Neural cell (in vitro differentiated cells): ENCODE results near the gene SNAPC1. TPM values are rescaled to one million over a fixed set of nuclear protein-coding genes. Genes with fewer than 3 reads are reported as not detected.

Experiments used
- H2AFZ ChIP-seq: fragments of 200-600, 300-800 bp; sonication (generic), shearing (Covaris generic); 2 replicates; pipeline ENCODE4 v1.6.0; 2014; ENCODE audit warnings: low read depth, mild to moderate bottlenecking, antibody characterized with exemption, low read length, moderate library complexity
- H3F3A ChIP-seq: fragments of 200-600 bp; shearing (Covaris generic); 2 replicates; pipeline ENCODE4 v1.6.1; 2016; ENCODE audit warnings: mild to moderate bottlenecking, moderate library complexity, mixed read lengths, antibody characterized with exemption, low read length; ENCODE audit not compliant: insufficient read depth, poor library complexity, severe bottlenecking
- H3K27ac ChIP-seq: fragments of 200-600, 300-800 bp; sonication (generic), shearing (Covaris generic); 2 replicates; pipeline ENCODE4 v1.5.1; 2014; ENCODE audit warnings: mild to moderate bottlenecking, low read length, moderate library complexity
- H3K27me3 ChIP-seq: fragments of 300-800, 200-600 bp; sonication (generic), shearing (Covaris generic); 2 replicates; pipeline ENCODE4 v1.6.0; 2014; ENCODE audit warnings: mild to moderate bottlenecking, low read depth, low read length, moderate library complexity; ENCODE audit not compliant: insufficient read depth
- H3K36me3 ChIP-seq: fragments of 300-800, 200-600 bp; sonication (generic), shearing (Covaris generic); 2 replicates; pipeline ENCODE4 v1.5.1; 2014; ENCODE audit warnings: mild to moderate bottlenecking, antibody characterized with exemption, low read length, moderate library complexity; ENCODE audit not compliant: insufficient read depth
- H3K4me2 ChIP-seq: fragments of 300-800, 200-600 bp; sonication (generic), shearing (Covaris generic); 2 replicates; pipeline ENCODE4 v1.6.0; 2014; ENCODE audit warnings: mild to moderate bottlenecking, low read length
- H3K4me3 ChIP-seq: fragments of 300-800, 200-600 bp; sonication (generic), shearing (Covaris generic); 2 replicates; pipeline ENCODE4 v1.5.1; 2014; ENCODE audit warnings: mild to moderate bottlenecking, low read length, moderate library complexity
- H3K79me2 ChIP-seq: fragments of 200-600 bp; shearing (Covaris generic); replicated peaks from 2 replicates; pipeline ENCODE4 v1.6.0; 2014; ENCODE audit warnings: mild to moderate bottlenecking, low read length, moderate library complexity; ENCODE audit not compliant: insufficient read depth
- H3K9ac ChIP-seq: fragments of 300-800, 200-600 bp; sonication (generic), shearing (Covaris generic); 2 replicates; pipeline ENCODE4 v1.6.1; 2016; ENCODE audit warnings: mild to moderate bottlenecking, low read length, mixed read lengths
- H3K9me2 ChIP-seq: fragments of 200-600 bp; shearing (Covaris generic); 2 replicates; pipeline ENCODE4 v1.6.1; 2016; ENCODE audit warnings: mild to moderate bottlenecking, low read length, mixed read lengths; ENCODE audit not compliant: insufficient read depth
- H3K9me3 ChIP-seq: fragments of 200-600, 300-800 bp; sonication (generic), shearing (Covaris generic); 2 replicates; pipeline ENCODE4 v1.6.1; 2016; ENCODE audit warnings: mild to moderate bottlenecking, mixed run types, low read length, moderate library complexity, mixed read lengths
- H4K20me1 ChIP-seq: fragments of 200-600 bp; shearing (Covaris generic); 2 replicates; pipeline ENCODE4 v1.6.1; 2016; ENCODE audit warnings: mild to moderate bottlenecking, mixed run types; ENCODE audit not compliant: insufficient read depth
- EP300 ChIP-seq: fragments of 450-650 bp; conservative IDR thresholded peaks from 2 replicates; pipeline ENCODE4 v1.6.1; 2014; ENCODE audit warnings: antibody characterized with exemption, mild to moderate bottlenecking, moderate library complexity; ENCODE audit not compliant: poor library complexity, severe bottlenecking
- EZH2 ChIP-seq: fragments of 200-600, 300-800 bp; shearing (Covaris generic), sonication (generic); IDR thresholded peaks from 2 replicates; pipeline ENCODE4 v1.6.1; 2014; ENCODE audit warnings: antibody characterized with exemption, low read length, borderline replicate concordance, mild to moderate bottlenecking; ENCODE audit not compliant: insufficient read depth, poor library complexity, severe bottlenecking
- MXI1 ChIP-seq: fragments of 450-650 bp; conservative IDR thresholded peaks from 2 replicates; pipeline ENCODE4 v1.6.1; 2014; ENCODE audit warnings: antibody characterized with exemption, mild to moderate bottlenecking; ENCODE audit not compliant: poor library complexity, severe bottlenecking
- POLR2AphosphoS5 ChIP-seq: IDR thresholded peaks from 2 replicates; pipeline ENCODE4 v1.6.1; 2012
- RAD21 ChIP-seq: fragments of 450-650 bp; conservative IDR thresholded peaks from 2 replicates; pipeline ENCODE4 v1.6.1; 2014; ENCODE audit warnings: antibody characterized with exemption, mild to moderate bottlenecking, moderate library complexity
- REST ChIP-seq: IDR thresholded peaks from 2 replicates; pipeline ENCODE4 v1.6.1; 2012; ENCODE audit warnings: borderline replicate concordance
- SMC3 ChIP-seq: fragments of 450-650 bp; conservative IDR thresholded peaks from 2 replicates; pipeline ENCODE4 v1.6.1; 2014; ENCODE audit warnings: antibody characterized with exemption, mild to moderate bottlenecking, moderate library complexity; ENCODE audit not compliant: poor library complexity
- TAF1 ChIP-seq: IDR thresholded peaks from 2 replicates; pipeline ENCODE4 v1.6.1; 2012; ENCODE audit warnings: low read depth
- polyA plus RNA-seq: library from polyadenylated mRNA; depleted of rRNA; stranded (reverse); fragments of >200 nt; gene quantifications from 2 replicates; pipeline ENCODE4 v1.2.3, GENCODE V29; 2014
- TF ChIP-seq, protein P1 (sequence below): fragments of 450-650 bp; IDR thresholded peaks from 2 replicates; pipeline ENCODE4 v1.5.1; 2014; ENCODE audit warnings: antibody characterized with exemption, mild to moderate bottlenecking, moderate library complexity; ENCODE audit not compliant: poor library complexity, severe bottlenecking

Gene SNAPC1
- polyA plus RNA-seq, 1 donor from 2014 or later = 7.1 TPM

DNA sequence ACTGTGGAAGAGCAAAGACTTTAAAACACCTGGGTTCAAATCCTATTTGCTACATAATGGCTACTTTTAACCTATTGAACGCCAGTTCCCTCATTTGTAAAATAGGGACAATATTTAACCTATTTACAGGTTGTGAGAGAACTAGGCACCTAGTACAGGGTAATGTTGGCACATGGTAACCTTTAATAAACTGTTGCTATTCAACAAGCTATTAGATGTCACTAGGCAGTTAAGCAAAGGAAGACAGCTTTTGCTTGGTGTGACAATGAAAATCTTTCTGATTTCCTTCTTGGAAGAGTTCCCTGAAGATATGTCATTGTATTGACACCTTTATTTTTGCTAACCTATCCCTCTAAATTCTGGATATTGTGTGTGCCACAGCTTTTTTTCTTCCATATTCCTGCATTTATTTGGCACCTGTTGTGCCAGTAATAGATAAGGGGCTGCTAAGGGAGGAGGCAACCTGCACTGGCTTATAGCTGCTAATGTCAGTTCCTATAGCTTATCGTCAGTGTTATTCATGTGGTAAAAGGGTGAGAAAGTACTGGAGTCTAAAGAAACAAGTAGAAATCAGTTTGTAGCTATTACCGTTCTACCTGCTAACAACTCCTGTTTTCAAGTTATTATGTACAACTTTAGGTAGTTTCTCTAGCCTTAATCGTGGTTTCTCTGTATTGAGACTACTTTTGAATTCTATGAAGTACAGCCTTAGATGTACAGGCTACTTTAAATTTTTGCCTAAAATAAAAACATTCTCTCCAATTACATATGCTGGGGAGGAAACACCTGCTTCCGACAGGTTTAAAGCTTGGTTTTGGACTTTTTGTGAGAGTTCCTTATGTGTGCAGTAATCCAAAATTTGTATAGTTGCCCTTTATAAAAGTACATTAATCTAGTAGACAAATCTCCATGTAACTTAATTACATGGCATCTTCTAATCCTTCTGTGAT is 42.6 kb upstream of the SNAPC1 start:
- Histone ChIP-seq H3K79me2 (peaks cover 72% of the 10 kb centered on the region), H3F3A (no peaks in the 10 kb centered on the region), H3K4me2 (no peak overlapping the region), H3K27ac (no peak overlapping the region), H3K9ac (no peak overlapping the region), H3K4me3 (no peak overlapping the region), H3K27me3 (no peaks in the 10 kb centered on the region), H3K36me3 (no peaks in the 10 kb centered on the region), H2AFZ (no peak overlapping the region), H4K20me1 (no peaks in the 10 kb centered on the region), H3K9me3 (no peaks in the 10 kb centered on the region), H3K9me2 (no peaks in the 10 kb centered on the region)
- TF ChIP-seq, protein P1, sequence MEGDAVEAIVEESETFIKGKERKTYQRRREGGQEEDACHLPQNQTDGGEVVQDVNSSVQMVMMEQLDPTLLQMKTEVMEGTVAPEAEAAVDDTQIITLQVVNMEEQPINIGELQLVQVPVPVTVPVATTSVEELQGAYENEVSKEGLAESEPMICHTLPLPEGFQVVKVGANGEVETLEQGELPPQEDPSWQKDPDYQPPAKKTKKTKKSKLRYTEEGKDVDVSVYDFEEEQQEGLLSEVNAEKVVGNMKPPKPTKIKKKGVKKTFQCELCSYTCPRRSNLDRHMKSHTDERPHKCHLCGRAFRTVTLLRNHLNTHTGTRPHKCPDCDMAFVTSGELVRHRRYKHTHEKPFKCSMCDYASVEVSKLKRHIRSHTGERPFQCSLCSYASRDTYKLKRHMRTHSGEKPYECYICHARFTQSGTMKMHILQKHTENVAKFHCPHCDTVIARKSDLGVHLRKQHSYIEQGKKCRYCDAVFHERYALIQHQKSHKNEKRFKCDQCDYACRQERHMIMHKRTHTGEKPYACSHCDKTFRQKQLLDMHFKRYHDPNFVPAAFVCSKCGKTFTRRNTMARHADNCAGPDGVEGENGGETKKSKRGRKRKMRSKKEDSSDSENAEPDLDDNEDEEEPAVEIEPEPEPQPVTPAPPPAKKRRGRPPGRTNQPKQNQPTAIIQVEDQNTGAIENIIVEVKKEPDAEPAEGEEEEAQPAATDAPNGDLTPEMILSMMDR = no peak
- TF ChIP-seq SMC3 = no peak
- no peak for TF ChIP-seq POLR2AphosphoS5
- TF ChIP-seq EZH2 = no peak
- no peak for TF ChIP-seq MXI1
- no peak for TF ChIP-seq TAF1
- TF ChIP-seq EP300 = no peak
- TF ChIP-seq RAD21 = no peak
- TF ChIP-seq REST = no peak

DNA sequence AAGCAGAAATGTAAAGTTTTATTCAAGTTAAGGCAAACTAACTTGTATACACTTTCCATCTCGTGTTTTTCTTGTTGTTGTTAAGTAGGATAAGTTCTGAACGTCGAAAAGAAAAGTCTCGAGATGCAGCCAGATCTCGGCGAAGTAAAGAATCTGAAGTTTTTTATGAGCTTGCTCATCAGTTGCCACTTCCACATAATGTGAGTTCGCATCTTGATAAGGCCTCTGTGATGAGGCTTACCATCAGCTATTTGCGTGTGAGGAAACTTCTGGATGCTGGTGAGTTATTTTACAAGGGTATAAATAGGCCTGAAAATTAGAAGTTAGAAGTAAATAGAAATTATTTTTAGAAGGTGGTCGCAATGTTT is 41.9 kb upstream of the SNAPC1 start:
- no peak for TF ChIP-seq SMC3
- TF ChIP-seq RAD21 = no peak
- no peak for TF ChIP-seq TAF1
- no peak for TF ChIP-seq EP300
- TF ChIP-seq, protein P1 = no peak
- TF ChIP-seq MXI1 = no peak
- no peak for TF ChIP-seq EZH2
- TF ChIP-seq POLR2AphosphoS5 = no peak
- TF ChIP-seq REST = no peak
- Histone ChIP-seq H3F3A (no peaks in the 10 kb centered on the region), H3K9me2 (no peaks in the 10 kb centered on the region), H4K20me1 (no peaks in the 10 kb centered on the region), H3K27ac (no peak overlapping the region), H3K9me3 (no peaks in the 10 kb centered on the region), H3K27me3 (no peaks in the 10 kb centered on the region), H3K4me2 (no peak overlapping the region), H3K79me2 (peaks cover 67% of the 10 kb centered on the region), H3K4me3 (no peak overlapping the region), H2AFZ (no peak overlapping the region), H3K9ac (no peak overlapping the region), H3K36me3 (no peaks in the 10 kb centered on the region)
